COLO829 (cell line): ENCODE data around the gene HOXA10.

Source experiments
- DNase-seq: peaks from one replicate; pipeline ENCODE4 v3.0.0; 2012; ENCODE audit warnings: low spot score

The HOXA10 gene

DNA sequence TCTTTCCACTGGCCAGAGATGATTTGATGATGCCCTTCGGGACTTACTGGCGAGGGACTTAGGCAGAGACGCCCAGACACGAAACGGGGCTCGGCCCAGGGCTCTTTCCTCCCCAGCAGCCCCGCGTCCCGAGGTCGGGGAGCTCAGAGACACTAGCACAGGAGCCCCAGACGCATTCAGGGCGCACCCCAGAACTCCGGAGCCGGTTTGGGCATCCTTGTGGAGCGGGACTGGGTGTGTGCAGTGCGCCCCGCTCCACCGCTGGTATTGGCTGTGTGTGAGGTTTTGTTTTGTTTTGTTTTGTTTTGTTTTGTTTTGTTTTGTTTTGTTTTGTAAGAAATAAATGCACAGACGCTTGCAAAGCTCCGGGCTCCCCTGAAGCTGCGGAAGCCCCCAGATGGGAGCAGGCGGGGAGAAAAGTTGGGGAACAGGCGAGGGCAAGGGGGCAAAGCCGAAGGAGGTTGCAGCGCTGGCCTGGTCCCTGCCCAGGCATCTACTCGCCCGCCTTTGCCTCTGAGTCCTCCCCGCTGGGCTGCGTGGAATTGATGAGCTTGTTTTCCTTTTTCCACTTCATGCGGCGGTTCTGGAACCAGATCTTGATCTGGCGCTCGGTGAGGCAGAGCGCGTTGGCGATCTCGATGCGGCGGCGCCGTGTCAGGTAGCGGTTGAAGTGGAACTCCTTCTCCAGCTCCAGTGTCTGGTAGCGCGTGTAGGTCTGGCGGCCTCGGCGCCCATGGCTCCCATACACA is 28.8 kb downstream of the HOXA10 start:
- no peak for DNase-seq

DNA sequence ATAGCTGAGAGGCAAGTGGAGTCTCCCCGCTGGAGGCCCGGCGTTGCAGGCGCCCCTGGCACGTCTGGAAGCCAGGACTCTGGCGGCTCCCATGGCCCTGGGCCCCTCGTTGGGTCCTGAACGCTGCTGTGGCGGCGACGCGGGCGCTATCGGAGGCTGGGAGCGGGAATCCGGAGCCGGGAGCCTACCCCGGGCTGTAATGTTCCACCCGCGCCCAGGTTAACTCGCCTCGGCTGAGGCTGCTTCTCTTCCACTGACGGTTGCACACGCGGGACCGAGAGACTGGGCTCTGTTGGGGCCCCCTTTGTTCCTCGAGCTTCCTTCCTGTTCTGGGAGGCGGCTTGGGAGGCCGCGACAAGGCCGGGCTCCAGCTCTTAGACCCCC is 29.3 kb downstream of the HOXA10 start:
- no peak for DNase-seq

DNA sequence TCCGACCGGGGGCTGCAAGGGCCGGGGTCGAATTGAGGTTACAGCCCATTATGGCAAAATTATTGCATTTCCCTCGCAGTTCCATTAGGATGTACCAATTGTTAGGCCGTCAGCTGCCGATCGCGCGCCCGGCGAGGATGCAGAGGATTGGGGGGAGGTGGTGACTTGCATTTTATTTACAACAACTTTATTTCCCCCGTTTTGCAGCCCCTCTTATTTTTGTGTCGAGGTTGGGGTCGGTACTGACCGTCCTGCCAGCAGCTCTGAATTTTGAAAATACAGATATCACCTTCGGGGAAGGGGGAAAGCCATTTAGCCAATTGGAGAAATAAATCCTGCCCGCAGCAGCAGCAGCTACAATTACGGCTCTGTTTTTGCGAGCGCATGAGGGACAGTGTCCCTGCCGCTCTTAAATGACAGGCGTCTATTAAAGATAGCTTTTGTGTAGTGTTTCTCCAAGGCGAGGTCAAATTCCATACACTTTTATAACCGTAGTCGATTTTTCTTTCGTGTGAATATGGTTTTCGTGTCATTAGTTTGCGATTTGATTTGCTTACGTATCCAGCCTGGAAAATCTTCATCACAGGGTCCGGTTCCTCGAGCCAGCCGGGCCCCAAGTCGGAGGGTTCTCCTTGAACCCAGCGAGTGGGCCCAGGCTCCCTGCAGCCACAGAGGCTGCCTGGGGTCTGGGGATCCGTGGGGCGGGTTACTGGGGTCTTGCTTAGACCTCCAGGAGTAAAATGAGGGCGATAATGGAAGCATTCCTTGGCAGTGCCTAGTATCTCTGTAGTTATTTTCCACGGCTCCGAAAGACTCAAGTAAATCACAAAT is 30.0 kb downstream of the HOXA10 start:
- no peak for DNase-seq

DNA sequence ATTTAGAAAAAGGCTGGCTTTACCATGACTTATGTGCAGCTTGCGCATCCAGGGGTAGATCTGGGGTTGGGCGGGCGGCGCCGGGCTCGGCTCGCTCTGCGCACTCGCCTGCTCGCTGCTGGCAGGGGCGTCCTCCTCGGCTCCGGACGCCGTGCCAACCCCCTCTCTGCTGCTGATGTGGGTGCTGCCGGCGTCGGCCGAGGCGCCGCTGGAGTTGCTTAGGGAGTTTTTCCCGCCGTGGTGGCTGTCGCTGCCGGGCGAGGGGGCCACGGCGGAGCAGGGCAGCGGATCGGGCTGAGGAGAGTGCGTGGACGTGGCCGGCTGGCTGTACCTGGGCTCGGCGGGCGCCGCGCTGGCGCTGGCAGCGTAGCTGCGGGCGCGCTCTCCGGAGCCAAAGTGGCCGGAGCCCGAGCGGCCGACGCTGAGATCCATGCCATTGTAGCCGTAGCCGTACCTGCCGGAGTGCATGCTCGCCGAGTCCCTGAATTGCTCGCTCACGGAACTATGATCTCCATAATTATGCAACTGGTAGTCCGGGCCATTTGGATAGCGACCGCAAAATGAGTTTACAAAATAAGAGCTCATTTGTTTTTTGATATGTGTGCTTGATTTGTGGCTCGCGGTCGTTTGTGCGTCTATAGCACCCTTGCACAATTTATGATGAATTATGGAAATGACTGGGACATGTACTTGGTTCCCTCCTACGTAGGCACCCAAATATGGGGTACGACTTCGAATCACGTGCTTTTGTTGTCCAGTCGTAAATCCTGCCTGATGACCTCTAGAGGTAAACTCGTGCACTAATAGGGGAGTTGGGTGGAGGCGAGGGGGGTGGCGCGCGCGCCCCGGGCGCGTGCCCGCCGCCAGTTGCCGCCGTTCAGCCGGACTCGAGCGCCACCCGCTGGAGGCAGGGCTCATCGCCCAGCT is 30.8 kb downstream of the HOXA10 start, which contains the start of gene HOXA5:
Gene HOXA5, minus strand, starts transcription at position 659 of the 927 bp plus-strand sequence. Its CDS starts 74 bp downstream, at position 585.
- no peak for DNase-seq

DNA sequence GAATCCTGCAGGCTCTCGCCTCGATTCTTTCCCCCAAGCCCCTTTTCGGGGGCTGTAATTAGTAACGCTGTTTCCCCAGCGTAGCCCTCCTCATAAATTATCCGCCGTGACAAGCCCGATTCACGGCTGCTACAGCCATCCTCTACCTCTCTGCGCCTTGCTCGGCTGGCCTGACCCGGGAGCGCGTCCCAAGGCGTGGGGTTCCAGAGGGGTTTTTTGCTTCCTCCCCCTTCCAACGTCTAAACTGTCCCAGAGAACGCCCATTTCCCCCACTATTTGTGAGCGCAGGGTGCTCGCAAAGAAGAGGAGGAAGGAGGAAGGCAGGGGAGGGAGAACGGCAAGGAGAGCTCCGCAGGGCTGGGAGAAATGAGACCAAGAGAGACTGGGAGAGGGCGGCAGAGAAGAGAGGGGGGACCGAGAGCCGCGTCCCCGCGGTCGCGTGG is 31.5 kb downstream of the HOXA10 start:
- no peak for DNase-seq

DNA sequence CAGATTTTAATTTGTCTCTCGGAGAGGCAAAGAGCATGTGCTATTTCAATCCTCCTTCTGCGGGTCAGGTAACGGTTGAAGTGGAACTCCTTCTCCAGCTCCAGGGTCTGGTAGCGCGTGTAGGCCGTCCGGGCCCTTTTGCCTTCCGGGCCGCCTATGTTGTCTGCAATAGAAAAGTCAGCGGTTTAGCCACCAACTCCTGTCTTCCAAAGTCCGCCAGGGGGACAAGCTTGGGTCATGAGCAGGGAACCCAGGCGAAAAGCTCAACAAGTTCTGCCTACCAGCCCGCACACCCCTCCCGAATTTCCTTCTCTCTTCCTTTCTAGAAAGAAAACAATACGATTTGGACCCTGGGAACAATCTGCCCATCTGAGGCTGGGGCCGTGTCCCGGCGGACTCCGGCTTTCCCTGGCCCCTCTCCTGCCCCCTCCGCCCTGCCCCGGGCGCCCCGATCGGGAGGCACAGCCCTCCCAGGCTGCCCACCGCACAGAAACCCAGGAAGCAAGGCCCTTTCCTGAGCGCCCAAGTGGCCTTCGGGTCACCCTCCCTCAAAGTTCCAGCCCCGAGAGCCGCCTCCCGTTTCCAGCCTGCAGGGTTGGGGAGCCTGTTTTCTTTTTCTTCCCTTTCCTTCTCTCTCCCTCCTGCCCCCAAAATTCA is 32.1 kb downstream of the HOXA10 start:
- DNase-seq, result no peak

DNA sequence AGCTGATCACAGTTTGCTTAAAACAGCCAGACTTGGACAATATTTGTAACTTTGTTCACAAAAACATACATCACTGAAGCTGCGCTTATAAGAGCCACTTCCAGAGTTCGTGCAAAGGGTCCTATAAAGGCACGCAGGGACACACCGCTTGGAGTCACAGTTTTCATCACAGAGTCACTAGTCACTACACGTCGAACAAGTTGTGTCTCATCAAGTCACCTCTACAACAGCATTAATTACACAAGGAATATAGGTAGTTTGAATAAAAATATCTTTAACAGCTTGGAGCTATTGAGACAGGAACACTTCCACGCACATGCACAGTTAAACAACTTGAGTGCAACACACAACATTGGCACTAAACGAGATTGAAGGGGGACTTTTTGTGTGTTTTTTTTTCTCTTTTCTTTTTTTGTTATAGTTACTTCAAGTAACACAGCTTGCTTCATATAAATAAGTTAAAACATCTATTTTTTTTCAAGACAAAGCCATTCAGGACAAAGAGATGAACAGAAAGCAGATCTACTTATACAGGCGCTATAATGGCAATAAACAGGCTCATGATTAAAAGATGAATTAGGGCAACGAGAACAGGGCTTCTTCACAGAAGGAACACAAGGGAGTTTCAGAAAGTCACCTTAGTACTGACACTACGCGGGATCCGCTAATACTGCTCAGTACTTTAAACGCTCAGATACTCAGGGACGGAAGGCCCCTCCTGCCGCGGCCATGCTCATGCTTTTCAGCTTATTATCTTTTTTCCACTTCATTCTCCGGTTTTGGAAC is 32.8 kb downstream of the HOXA10 start:
- DNase-seq, result no peak

DNA sequence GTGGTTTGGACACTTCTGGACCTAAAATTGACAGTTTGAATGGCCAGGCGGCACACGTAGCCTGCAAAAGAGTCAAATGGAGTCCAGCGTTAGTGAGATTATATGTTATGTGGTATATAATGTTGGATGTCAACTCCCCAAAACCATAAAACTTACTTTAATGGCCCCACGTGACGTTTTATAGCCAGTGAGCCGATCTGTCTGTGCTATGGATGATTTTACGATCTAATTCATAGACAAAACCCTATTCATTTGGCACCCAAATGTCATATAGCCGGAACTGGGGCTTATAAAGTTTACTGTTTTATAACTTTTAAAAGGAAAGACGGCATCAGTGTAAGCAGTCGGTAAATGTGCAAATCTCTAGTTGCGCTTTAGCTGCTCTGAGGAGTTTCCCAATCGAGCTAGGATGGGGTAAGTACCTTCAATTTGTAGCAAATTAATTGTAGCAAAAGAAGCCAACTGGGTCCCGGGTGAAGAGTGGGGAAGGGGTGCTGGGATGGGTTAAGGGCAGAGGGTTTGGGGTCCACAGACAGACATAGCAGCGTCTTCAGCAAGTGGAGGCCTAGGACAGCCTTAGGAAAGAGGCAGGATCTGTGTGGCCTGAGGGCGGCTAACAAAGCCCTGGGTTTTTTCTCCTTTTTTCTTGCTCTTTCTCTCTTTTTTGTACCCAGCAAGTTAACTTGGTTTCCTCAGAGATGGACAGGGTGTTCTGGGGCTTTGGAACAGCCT is 33.8 kb downstream of the HOXA10 start:
- DNase-seq, result no peak

DNA sequence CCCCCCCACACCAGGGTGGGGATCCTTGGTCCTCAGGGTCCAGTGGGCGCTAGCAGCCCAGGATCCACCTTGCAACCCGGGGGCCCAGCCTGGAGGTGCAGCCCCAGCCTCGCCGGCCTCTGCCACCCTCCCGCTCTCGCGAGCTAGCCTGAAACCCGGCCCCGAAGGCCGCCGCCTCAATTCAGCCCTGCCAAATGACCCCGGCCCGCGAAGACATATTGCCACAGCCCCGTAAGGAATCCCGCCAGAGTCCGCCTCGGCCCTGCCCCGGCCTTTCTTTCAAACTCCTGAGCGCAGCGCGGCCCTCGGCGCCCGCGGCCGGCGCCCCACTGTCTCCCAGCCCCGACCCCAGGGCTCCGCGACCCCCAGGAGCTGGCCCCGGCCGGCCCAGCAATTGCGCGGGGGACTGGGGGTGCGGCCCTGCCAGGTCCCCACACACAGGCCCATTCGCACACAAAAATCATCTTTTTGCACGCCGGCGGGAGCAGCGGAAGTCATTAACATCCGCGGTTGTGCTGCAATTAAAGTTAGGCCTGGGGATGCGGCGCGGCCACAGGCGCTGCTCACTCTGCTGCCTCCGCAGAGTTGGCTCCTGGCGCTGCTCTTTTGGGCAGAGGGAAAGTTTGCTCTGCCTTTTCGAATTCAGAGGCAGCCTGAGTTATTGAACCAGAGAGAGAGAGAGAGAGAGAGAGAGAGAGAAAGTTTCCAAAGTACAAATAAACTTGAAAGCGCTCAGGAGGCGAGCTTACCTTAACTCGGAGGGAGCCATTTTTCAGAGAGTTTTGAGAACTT is 34.6 kb downstream of the HOXA10 start:
- no peak for DNase-seq

DNA sequence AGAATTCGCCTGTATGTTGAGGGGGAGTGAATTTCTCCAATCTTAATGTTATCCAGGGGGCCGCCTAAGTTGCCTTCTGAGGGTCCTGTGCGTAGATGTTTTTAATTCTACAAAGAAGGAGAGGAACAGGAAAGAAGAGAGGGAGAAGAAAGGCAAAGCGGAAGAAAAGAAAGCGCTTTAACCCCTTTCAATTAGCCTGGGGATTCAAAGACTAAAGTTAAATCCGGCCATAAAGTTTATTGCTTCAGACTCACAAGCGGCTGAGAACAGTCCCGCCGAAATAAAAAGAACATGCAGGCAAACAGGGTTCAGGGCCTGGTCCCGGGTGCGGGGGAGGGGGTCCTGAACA is 35.2 kb downstream of the HOXA10 start:
- no peak for DNase-seq

DNA sequence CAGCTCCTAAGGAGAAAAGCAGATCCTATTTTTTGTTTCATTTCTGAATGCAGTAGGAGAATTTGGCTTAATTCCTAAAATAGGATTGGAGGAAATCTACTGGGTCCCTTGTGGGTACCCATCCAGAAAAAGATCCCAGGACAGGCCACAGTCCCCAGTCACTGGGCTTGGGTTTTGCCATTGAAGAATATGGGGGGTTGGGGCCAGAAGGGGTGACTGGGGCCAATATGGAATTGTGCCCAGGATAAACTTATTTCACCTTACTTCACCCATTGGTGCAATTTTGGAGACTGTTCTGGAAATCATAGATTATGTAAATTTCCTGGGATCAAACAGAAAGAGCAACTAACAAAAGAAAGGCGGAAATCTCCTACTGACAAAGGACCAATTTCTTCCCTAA is 35.6 kb downstream of the HOXA10 start:
- no peak for DNase-seq

DNA sequence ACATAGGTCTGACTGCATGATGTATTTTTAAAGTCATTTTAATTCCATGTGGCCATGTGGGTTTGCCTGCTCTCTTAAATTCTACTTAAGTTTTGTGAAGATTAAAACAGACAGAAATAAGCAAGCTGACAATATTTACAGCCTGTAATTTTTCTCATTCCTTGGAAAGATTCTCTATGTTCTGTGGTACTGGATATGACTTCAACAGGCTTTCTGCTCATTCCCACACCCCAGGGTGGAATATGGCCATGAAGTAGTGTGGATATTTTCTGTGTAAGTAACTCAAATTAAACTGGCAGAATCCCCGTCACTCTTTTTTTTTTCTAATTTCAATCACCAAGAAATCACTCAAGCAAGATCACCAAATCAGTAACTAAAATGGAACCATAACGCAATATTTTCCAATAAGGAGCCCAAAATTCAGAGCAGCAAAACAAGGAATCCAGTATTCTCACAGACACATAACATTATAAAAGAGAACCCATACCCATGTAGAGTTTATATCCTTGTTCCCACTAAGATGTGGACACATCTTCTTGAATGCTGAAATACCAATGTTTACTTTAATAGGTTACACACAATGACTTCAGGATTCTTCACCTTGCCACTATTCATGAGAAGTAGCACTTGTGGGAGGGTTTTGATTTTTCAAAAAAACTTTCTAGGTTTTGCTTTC is 36.3 kb downstream of the HOXA10 start:
- no peak for DNase-seq

DNA sequence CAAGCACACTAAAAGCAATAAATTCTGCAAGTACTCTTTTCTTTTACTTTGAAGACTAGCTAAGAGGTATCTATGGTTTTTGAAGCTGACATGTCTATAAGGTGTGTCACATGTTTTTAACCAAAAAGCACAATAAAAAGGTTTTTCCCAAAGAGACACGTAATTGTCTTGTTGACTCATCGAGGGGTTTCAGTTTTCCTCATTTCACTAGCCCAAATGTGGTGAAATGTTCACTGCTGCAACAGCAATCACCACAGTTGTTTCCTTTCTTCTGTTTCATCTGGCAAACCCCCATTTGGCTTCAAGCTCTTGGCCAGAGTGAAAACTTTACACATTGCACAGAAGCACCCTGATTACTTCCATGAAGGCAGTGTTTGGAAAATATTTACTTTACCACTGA is 39.7 kb downstream of the HOXA10 start:
- DNase-seq, result no peak

DNA sequence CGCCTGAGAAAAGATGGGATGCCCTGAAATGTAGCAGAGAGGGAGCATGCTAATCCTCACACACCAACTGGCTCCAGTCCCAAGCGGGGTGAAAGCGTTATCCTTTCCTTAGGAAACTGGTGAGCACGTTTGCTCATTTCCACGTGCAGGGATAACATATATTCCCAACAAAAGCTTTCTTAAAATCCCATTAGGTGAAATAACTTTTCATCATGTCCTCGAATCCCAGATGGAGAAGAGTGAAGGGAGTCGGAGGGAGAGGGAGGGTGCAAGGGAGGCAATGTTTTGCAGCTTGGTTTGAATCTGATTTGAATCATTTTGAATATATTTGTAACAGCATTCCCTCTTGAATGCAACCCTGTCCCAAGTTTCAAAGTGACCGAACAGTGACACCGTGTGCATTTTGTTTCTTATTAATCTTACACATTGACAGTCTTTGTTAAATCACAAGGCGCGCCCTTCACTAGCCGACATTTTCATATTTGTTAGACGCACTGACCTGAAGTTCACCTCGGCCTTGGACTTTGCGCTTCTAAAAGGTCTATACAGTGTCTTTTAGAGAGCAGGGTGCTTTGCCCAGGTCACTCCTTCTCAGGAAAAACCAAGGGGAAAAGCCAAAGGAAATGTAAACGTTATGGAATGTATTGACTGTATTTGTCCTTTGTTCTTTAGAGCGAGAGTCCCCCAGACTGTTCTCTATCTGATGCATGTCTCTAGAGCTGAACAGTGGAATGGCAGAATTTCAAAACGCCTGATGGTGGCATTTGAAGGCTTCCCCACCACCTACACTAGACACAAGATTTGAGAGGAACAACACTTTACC is 40.5 kb downstream of the HOXA10 start:
- no peak for DNase-seq

DNA sequence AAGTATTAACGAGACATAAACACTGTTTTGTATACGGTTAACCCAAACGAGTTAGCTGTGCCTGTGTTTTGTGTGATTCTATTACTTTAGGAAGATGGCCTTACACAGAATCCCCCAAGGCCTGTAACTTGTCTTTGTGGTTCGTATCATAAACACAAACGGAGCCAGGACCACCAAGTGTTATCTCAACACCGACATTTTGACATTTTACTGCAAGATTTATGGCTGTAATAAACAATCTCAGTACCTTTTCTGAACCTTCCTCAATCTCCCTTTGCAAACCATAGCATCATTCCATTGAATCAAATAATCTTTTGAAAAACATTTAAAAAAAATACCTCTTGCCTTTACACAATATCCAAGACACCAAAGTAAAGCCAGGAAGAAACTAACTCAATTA is 41.1 kb downstream of the HOXA10 start:
- DNase-seq, result no peak

DNA sequence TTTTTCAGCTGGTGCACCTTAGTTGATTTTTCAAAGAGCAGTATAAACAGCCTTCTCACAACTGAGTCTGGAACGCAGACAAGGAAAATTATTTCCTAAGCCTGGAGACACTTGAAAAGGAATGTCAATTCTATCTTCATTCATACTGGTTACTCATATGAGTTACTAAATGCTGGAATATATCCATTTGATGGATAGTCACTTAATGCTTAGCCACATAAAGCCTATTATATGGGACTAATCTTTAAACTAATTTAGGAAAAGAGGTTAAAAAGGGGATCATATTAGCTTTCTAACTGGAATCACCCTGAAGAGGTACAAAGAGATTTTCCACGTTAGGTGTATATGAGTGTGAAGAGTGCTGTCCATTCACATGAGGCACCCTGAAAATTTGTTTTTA is 41.9 kb downstream of the HOXA10 start:
- no peak for DNase-seq

DNA sequence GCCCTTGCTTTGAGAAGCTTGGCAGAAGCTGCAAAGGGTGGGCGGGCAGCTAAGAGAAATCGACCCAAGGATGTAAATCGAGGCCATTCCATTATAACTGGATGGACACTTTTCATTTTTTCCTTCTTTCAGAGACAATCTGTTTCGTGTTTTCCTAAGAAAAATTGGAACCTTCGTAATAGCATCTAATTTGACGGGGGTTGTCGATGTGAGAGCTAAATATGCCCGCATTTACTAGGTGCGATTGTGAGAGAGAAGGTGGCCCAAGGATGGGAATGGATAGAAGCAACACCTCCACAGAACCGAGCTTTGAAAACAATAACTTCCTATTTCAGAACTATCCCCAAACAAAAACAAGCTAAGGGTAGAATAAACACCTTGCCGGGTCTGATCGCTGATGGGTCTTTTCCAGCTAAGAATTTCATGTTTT is 42.7 kb downstream of the HOXA10 start:
- no peak for DNase-seq
